B cell (primary cell): ENCODE measurements around the gene GAD1. TPM values are rescaled to one million over a fixed set of nuclear protein-coding genes. Genes with fewer than 3 reads are reported as not detected.

ENCODE experiments used
- ATAC-seq: fragments of 200-7000 bp; cut with Tn5 transposase; one replicate; pipeline ENCODE4 v1.10.0; 2021; ENCODE audit warnings: low read depth, mild to moderate bottlenecking, moderate number of reproducible peaks, moderate library complexity
- CTCF ChIA-PET: fragments of 350-600 bp; sonication (Branson Sonifier 250); formaldehyde crosslinking; loops from one replicate; lab custom pipeline; 2021; ENCODE audit warnings: antibody characterized with exemption, inconsistent platforms; lab: Charles Lee
- POLR2A ChIA-PET: fragments of 350-600 bp; sonication (Branson Sonifier 250); formaldehyde crosslinking; loops from one replicate; lab custom pipeline; 2021; ENCODE audit warnings: antibody characterized with exemption; lab: Charles Lee
- DNase-seq: peaks from one replicate; pipeline ENCODE4 v3.0.0; 2013
- H2AFZ ChIP-seq: 2 replicates; pipeline ENCODE4 v1.6.1; 2012; ENCODE audit warnings: mild to moderate bottlenecking, low read depth, low read length; ENCODE audit not compliant: insufficient read depth, poor library complexity, severe bottlenecking
- H3K27ac ChIP-seq, 2 donors: 1 replicate in 1 of 2; 2 replicates in 1 of 2; pipeline ENCODE4 v1.5.1; 2012 to 2013; ENCODE audit warnings: low read length in 2 of 2, mild to moderate bottlenecking in 2 of 2, moderate library complexity in 1 of 2
- H3K27me3 ChIP-seq, 4 experiments: fragments of 200-600 bp in 1 of 4; sonication (generic) in 1 of 4; replicated peaks in 1 of 4; 1 replicate in 2 of 4; 2 replicates in 2 of 4; pipeline versions ENCODE4 v1.6.1 to v1.7.0; 2013 to 2016; ENCODE audit warnings: low read length in 3 of 4, mild to moderate bottlenecking in 2 of 4, mixed read lengths in 1 of 4, moderate library complexity in 1 of 4; ENCODE audit not compliant: insufficient read depth in 4 of 4, control insufficient read depth in 3 of 4; ENCODE audit errors: control extremely low read depth in 1 of 4
- H3K36me3 ChIP-seq, 2 experiments: replicated peaks in 1 of 2; 1 replicate in 1 of 2; 2 replicates in 1 of 2; pipeline versions ENCODE4 v1.6.1 to v1.7.1; 2013; ENCODE audit warnings: low read length in 1 of 2; ENCODE audit not compliant: insufficient read depth in 2 of 2, control insufficient read depth in 1 of 2; ENCODE audit errors: control extremely low read depth in 1 of 2, extremely low read depth in 1 of 2
- H3K4me1 ChIP-seq, 2 donors: fragments of 200-600 bp in 1 of 2; sonication (generic) in 1 of 2; 1 replicate in 1 of 2; 2 replicates in 1 of 2; pipeline versions ENCODE4 v1.5.1 to v1.6.1; 2013 to 2017; ENCODE audit warnings: low read length in 2 of 2; ENCODE audit not compliant: control insufficient read depth in 2 of 2, insufficient read depth in 2 of 2
- H3K4me2 ChIP-seq: replicated peaks from 2 replicates; pipeline ENCODE3; 2012; ENCODE audit warnings: mild to moderate bottlenecking, low read depth, low read length; ENCODE audit not compliant: poor library complexity, severe bottlenecking
- H3K4me3 ChIP-seq, 5 experiments: fragments of 200-600 bp in 1 of 5; sonication (generic) in 1 of 5; 1 replicate in 3 of 5; 2 replicates in 2 of 5; pipeline versions ENCODE4 v1.5.1 to v1.7.0; 2011 to 2016; ENCODE audit warnings: low read length in 4 of 5, mild to moderate bottlenecking in 4 of 5, low read depth in 2 of 5, control low read depth in 1 of 5, moderate library complexity in 1 of 5; ENCODE audit not compliant: insufficient read depth in 1 of 5; ENCODE audit errors: control extremely low read depth in 1 of 5, extremely low read depth in 1 of 5
- H3K79me2 ChIP-seq: fragments of 200-600 bp; sonication (generic); one replicate; pipeline ENCODE4 v1.6.0; 2016; ENCODE audit warnings: low read length; ENCODE audit not compliant: control insufficient read depth, insufficient read depth
- H3K9ac ChIP-seq: fragments of 200-600 bp; sonication (generic); 2 replicates; pipeline ENCODE4 v1.6.1; 2017; ENCODE audit warnings: mild to moderate bottlenecking, low read length, moderate library complexity
- H3K9me3 ChIP-seq, 3 donors: one replicate each; pipeline versions ENCODE4 v1.6.1 to v1.7.1; 2013; ENCODE audit warnings: low read length in 2 of 3; ENCODE audit not compliant: control insufficient read depth in 2 of 3, insufficient read depth in 1 of 3; ENCODE audit errors: control extremely low read depth in 1 of 3
- H4K20me1 ChIP-seq: 2 replicates; pipeline ENCODE4 v1.6.0; 2012; ENCODE audit warnings: mild to moderate bottlenecking, low read length; ENCODE audit not compliant: insufficient read depth, control insufficient read depth, poor library complexity, severe bottlenecking
- H3K27ac Mint-ChIP-seq: one replicate; pipeline ENCODE4 v1.8.0; 2021; ENCODE audit warnings: mixed read lengths
- H3K27me3 Mint-ChIP-seq: one replicate; pipeline ENCODE4 v1.8.0; 2021; ENCODE audit warnings: mixed read lengths
- H3K4me1 Mint-ChIP-seq: one replicate; pipeline ENCODE4 v1.8.0; 2021; ENCODE audit warnings: mixed read lengths
- H3K4me3 Mint-ChIP-seq: one replicate; pipeline ENCODE4 v1.8.0; 2021; ENCODE audit warnings: mixed read lengths
- H3K9me3 Mint-ChIP-seq: one replicate; pipeline ENCODE4 v1.8.0; 2022; ENCODE audit warnings: mixed read lengths; ENCODE audit not compliant: insufficient read depth
- EZH2 ChIP-seq: IDR thresholded peaks from 2 replicates; pipeline ENCODE4 v1.6.1; 2012; ENCODE audit warnings: borderline replicate concordance, low read depth, mild to moderate bottlenecking, moderate library complexity, low read length; ENCODE audit not compliant: insufficient read depth, poor library complexity, severe bottlenecking
- WGBS: methylation state at CpG from one replicate; pipeline ENCODE4 v1.1.5; 2013; ENCODE audit warnings: missing lambda C conversion rate; ENCODE audit not compliant: insufficient coverage; 5-methylcytosine and 5-hydroxymethylcytosine counted together
- intact Hi-C: fragments of 100-400 bp; cut with micrococcal nuclease; formaldehyde crosslinking; loops from one replicate; pipeline ENCODE4 v1.10.0; 2022
- polyA plus RNA-seq: library from polyadenylated mRNA; depleted of rRNA; stranded (reverse); fragments of >200 nt; gene quantifications from 2 replicates; pipeline ENCODE4 v1.2.3, GENCODE V29; 2012
- total RNA-seq, 2 donors: library from RNA; stranded (reverse); fragments of 120-200 nt in 1 of 2; gene quantifications; 1 replicate in 1 of 2; 2 replicates in 1 of 2; pipeline versions ENCODE4 v1.2.3 to v1.2.4, GENCODE V29; 2013 to 2022
- TF ChIP-seq, protein P1 (sequence below): fragments of 200-600 bp; IDR thresholded peaks from one replicate; pipeline ENCODE4 v1.8.0; 2022; ENCODE audit warnings: antibody characterized with exemption, mild to moderate bottlenecking

The GAD1 gene
- total and polyA plus RNA-seq, 2 donors (not counting 1 experiment from before 2014, with no cell fraction given): not detected

DNA sequence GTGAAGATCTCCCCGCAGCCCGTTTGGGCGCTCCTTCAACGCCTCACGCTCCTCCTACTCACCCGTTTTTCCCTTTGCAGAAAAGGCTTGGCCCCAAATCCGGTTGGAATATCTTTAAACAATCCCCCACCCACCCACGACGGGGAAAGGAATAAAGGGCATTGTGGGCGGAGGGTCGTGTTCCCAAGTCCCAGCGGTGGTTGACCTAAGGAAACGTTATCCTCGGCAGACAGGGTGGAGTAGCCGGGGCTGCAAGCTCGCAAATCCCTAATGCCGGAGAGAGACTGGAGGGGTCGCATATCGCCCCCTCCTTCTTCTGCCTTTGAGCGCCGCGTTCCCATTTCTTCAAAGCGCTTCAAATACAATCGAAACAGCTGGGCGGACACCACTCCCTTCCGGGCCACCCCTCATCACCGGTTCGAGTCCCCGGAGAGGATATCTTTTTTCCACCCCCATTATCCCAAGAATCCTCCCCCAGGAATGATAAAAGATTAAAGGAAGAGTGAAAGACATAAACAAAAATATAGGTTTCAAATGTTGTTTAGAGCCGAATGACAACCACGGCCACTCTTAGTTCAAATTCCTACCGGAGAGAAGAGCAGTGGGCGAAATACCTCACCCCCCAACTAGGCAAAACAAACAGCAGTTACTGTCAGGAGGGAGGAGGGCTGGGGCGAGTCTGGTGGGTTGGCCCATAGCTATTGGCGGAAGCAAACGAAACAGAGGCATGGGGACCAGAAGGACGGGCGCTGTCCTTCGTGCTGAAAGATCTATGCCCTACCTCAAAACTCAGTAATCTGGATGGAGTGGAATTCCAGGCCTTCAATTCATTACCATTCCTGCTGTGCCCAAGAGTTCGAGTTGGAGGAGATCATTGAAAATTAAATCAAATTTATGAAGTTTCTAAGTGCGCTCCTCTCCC is 2.8 kb upstream of the GAD1 start:
- Histone ChIP-seq H3K9ac (no peak overlapping the region), H3K27ac (no peak overlapping the region), H3K27me3 (peaks cover 0 to 61% (median 46%) of the 10 kb centered on the region in 4 experiments), H3K4me1 (peaks cover 40 to 52% of the 10 kb centered on the region in 2 donors), H2AFZ (no peak overlapping the region), H3K4me2 (no peak overlapping the region), H3K79me2 (no peaks in the 10 kb centered on the region), H3K4me3 (no peak overlapping the region), H3K36me3 (no peaks in the 10 kb centered on the region), H4K20me1 (no peaks in the 10 kb centered on the region), H3K9me3 (peaks cover 0 to 53% (median 2%) of the 10 kb centered on the region in 3 donors)
- peaks cover 67% of the 10 kb centered on the region for H3K27me3 Mint-ChIP-seq
- H3K4me1 Mint-ChIP-seq: peaks cover 38% of the 10 kb centered on the region
- H3K9me3 Mint-ChIP-seq: no peaks in the 10 kb centered on the region
- no peak for TF ChIP-seq EZH2
- TF ChIP-seq, protein P1, sequence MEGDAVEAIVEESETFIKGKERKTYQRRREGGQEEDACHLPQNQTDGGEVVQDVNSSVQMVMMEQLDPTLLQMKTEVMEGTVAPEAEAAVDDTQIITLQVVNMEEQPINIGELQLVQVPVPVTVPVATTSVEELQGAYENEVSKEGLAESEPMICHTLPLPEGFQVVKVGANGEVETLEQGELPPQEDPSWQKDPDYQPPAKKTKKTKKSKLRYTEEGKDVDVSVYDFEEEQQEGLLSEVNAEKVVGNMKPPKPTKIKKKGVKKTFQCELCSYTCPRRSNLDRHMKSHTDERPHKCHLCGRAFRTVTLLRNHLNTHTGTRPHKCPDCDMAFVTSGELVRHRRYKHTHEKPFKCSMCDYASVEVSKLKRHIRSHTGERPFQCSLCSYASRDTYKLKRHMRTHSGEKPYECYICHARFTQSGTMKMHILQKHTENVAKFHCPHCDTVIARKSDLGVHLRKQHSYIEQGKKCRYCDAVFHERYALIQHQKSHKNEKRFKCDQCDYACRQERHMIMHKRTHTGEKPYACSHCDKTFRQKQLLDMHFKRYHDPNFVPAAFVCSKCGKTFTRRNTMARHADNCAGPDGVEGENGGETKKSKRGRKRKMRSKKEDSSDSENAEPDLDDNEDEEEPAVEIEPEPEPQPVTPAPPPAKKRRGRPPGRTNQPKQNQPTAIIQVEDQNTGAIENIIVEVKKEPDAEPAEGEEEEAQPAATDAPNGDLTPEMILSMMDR: no peak
- ChIA-PET POLR2A (interaction anchor here (0.6 kb wide), 1 partner anchor 346 kb away, joined by 11 read pairs; no protein-coding TSS in a partner anchor), CTCF (interaction anchor here (1.0 to 5.5 kb wide), 6 partner anchors 8 to 453 kb away, joined by 3 to 37 read pairs (median 10); no protein-coding TSS in a partner anchor)
- no peak overlapping the region for H3K27ac Mint-ChIP-seq
- no peak for ATAC-seq
- WGBS: 6% methylated on average over 18 of the region's 41 CpGs
- H3K4me3 Mint-ChIP-seq: no peak overlapping the region
- DNase-seq: peak; percentile 36
- intact Hi-C loops: loop anchor here (5.0 to 10.0 kb wide), 3 partner anchors 97 to 882 kb away; partner anchors contain the start of gene SP5
